HUES48 (cell line): Measurements from ENCODE around the gene RIC8A.

ENCODE experiments used
- H3K27ac ChIP-seq: one replicate; pipeline ENCODE4 v1.7.0; 2013; ENCODE audit warnings: low read depth, low read length, inconsistent platforms
- H3K27me3 ChIP-seq: 2 replicates; pipeline ENCODE4 v1.6.1; 2013; ENCODE audit warnings: mild to moderate bottlenecking, low read length; ENCODE audit not compliant: control insufficient read depth, insufficient read depth
- H3K36me3 ChIP-seq: 2 replicates; pipeline ENCODE4 v1.6.1; 2013; ENCODE audit warnings: low read length; ENCODE audit not compliant: control insufficient read depth, insufficient read depth
- H3K4me1 ChIP-seq: 2 replicates; pipeline ENCODE4 v1.6.1; 2013; ENCODE audit warnings: mild to moderate bottlenecking, low read length; ENCODE audit not compliant: control insufficient read depth, insufficient read depth
- H3K4me3 ChIP-seq: 2 replicates; pipeline ENCODE4 v1.5.1; 2013; ENCODE audit warnings: mild to moderate bottlenecking, low read depth, low read length
- H3K9ac ChIP-seq: 2 replicates; pipeline ENCODE4 v1.6.1; 2013; ENCODE audit warnings: mild to moderate bottlenecking, low read depth, low read length, moderate library complexity
- H3K9me3 ChIP-seq: 2 replicates; pipeline ENCODE4 v1.6.1; 2013; ENCODE audit warnings: low read length; ENCODE audit not compliant: control insufficient read depth, insufficient read depth

Gene RIC8A

GRCh38 chr11:198236-198806, 9.2 kb upstream of the RIC8A start:
- Histone ChIP-seq H3K9me3 (no peaks in the 10 kb centered on the region; the same call in 1 of the 2 replicates), H3K4me1 (no peaks in the 10 kb centered on the region), H3K27me3 (no peaks in the 10 kb centered on the region), H3K36me3 (no peaks in the 10 kb centered on the region), H3K27ac (no peak overlapping the region), H3K9ac (no peak overlapping the region), H3K4me3 (no peak overlapping the region)

GRCh38 chr11:199004-199581, 8.4 kb upstream of the RIC8A start:
- H3K9me3 ChIP-seq, result no peaks in the 10 kb centered on the region; the same call in 1 of the 2 replicates

GRCh38 chr11:199782-200181, 7.7 kb upstream of the RIC8A start:
- Histone ChIP-seq H3K9ac (no peak overlapping the region), H3K36me3 (peaks cover 10% of the 10 kb centered on the region), H3K27ac (no peak overlapping the region), H3K27me3 (no peaks in the 10 kb centered on the region), H3K4me3 (no peak overlapping the region), H3K9me3 (no peaks in the 10 kb centered on the region; the same call in 1 of the 2 replicates), H3K4me1 (no peaks in the 10 kb centered on the region)

More at GRCh38 chr11:199004-199581, 8.4 kb upstream of the RIC8A start:
- H3K4me3 ChIP-seq, result no peak overlapping the region
- no peaks in the 10 kb centered on the region for H3K4me1 ChIP-seq
- H3K36me3 ChIP-seq, result peaks cover 4% of the 10 kb centered on the region
- no peak overlapping the region for H3K9ac ChIP-seq
- no peak overlapping the region for H3K27ac ChIP-seq
- H3K27me3 ChIP-seq, result no peaks in the 10 kb centered on the region

DNA sequence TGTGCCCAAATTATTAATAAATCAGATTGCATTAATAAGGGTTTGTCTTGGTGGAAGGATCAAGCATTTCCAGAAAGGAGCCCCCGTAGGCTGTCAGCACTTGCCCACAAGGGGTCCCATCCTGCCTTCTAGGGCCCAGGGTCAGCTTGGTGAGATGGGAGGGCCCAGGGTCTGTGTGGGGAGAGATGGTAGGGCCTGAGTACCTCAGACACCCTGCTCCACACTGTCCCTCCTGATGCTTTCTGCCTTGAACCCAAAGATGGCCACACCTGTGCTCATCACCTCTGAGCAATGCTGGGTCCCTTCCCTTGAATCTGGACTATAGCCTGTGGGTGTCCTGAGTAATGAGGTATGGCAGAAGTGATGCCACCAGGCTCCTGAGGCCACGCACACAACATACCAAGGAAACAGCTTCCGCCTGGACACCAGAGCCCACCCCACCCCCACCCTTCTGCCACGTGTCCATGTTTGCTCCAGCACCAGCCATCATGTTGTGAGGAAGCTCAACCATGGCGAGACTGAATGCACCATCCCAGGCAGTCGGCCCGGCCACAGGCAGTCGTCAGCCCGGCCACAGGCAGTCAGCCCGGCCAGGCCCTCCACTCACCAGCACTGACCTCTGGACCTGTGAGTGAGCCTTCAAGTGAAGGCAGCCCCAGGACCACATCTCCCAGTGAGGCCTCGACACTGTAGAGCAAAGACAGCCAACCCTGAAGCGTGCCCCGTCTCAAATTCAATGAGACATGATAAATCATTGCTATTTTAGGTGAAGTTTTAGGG, 7.1 kb upstream of the RIC8A start:
- no peaks in the 10 kb centered on the region for H3K27me3 ChIP-seq
- peaks cover 16% of the 10 kb centered on the region for H3K36me3 ChIP-seq
- no peaks in the 10 kb centered on the region for H3K4me1 ChIP-seq
- H3K4me3 ChIP-seq, result no peak overlapping the region
- H3K27ac ChIP-seq, result no peak overlapping the region
- H3K9me3 ChIP-seq, result no peaks in the 10 kb centered on the region; the same call in 1 of the 2 replicates
- no peak overlapping the region for H3K9ac ChIP-seq

DNA sequence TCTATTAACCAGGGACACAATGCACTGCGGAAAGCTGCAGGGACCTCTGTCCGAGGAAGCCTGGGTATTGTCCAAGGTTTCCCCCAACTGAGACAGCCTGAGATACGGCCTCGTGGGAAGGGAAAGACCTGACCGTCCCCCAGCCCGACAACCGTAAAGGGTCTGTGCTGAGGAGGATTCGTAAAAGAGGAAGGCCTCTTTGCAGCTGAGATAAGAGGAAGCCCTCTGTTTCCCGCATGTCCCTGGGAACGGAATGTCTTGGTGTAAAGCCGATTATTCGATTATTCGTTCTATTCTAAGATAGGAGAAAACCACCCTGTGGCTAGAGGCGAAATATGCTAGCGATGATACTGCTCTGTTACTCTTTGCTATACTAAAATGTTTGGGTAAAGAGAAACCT, 5.5 kb upstream of the RIC8A start:
- Histone ChIP-seq H3K9me3 (no peaks in the 10 kb centered on the region; the same call in 1 of the 2 replicates), H3K4me3 (no peak overlapping the region), H3K9ac (no peak overlapping the region), H3K27me3 (no peaks in the 10 kb centered on the region), H3K36me3 (peaks cover 19% of the 10 kb centered on the region), H3K4me1 (peaks cover 7% of the 10 kb centered on the region; the same call in 1 of the 2 replicates), H3K27ac (no peak overlapping the region)

- no peak overlapping the region for H3K9ac ChIP-seq
- H3K36me3 ChIP-seq, result peaks cover 19% of the 10 kb centered on the region
- H3K4me3 ChIP-seq, result no peak overlapping the region
- H3K9me3 ChIP-seq, result no peaks in the 10 kb centered on the region; the same call in 1 of the 2 replicates
- no peaks in the 10 kb centered on the region for H3K27me3 ChIP-seq
- H3K4me1 ChIP-seq, result peaks cover 7% of the 10 kb centered on the region; the same call in 1 of the 2 replicates
- H3K27ac ChIP-seq, result no peak overlapping the region
These were observed 5.0 kb upstream of the RIC8A start for GRCh38 chr11:202490-202889.

DNA sequence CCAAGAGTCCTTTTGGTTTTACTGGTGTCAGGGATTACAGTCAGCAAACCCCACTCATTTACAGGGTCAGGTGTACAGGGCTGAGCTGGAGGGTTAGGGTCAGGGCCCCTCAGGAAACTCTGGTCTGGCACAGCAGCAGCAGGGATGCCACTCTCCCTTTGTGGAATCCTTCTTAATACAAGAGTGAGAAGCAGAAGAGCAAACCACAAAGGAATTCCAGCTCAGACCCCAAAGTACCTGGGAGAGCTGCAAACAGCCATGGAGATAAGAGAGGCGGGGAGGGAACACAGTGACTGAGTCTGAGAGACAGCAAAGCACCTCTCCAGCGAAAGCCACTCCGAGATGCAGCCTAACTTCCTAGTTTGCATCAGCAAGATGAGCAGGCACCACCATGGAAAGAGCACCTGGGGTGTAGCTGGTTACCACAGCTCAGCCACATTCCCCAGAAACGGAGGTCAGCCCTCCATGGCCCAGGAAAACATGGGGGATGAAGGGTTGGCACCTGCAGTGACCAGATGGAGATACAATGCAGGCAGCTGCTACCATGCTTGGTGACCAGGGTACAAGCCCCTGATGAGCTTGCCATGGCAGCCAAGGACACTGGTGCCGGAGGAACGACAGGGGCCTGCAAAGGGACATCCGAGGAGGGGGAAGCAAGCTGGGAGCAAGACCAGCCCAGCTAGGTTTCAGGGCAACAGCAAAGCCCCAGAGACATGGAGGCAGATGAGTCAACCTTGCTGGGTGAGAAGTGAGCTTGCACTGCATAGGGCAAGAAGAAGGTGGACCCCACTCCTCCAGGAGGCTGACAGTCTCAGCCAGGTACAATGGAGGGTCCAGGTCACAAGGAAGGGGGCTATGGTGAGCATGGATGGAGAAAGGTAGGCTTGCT, 4.2 kb upstream of the RIC8A start:
- H3K36me3 ChIP-seq, result peaks cover 19% of the 10 kb centered on the region
- H3K4me1 ChIP-seq, result peaks cover 7% of the 10 kb centered on the region; the same call in 1 of the 2 replicates

DNA sequence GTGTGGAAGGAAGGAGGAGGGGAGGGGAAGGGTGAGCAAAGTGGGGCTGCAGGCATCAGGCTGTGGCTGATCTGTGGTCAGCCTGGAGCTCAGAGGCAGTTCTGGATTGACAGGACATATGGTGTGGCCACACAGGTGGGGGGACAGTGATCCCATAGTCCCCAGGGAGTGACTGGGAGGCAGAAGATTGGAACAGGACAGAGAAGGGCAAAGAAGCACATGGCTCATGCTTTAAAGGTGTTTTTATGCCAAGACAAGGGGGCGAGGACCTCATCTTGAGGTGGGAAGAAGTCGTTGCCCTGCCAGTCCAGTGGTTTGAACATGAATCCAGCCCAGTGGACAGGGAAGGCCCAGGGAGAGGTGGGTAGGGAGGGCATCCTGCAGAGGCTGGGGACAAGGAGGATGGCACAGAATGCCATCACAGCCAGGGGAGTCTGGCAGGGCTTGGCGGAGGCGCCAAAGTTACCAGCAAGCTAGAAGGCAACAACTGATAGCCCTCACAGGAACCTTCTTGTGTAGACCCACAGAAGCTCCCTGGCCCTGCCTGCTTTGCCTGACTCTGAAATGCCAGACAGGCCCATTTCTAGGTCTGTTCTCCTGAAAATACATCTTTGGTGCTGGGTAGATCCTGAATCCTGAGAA, 3.4 kb upstream of the RIC8A start:
- H3K4me3 ChIP-seq, result no peak overlapping the region
- H3K9ac ChIP-seq, result no peak overlapping the region
- no peak overlapping the region for H3K27ac ChIP-seq
- no peaks in the 10 kb centered on the region for H3K9me3 ChIP-seq
- peaks cover 7% of the 10 kb centered on the region; the same call in 1 of the 2 replicates for H3K4me1 ChIP-seq
- no peaks in the 10 kb centered on the region for H3K27me3 ChIP-seq
- peaks cover 19% of the 10 kb centered on the region for H3K36me3 ChIP-seq

More for the DNA sequence above, 4.2 kb upstream of the RIC8A start:
- no peaks in the 10 kb centered on the region for H3K9me3 ChIP-seq
- H3K4me3 ChIP-seq, result no peak overlapping the region
- H3K9ac ChIP-seq, result no peak overlapping the region
- H3K27ac ChIP-seq, result no peak overlapping the region
- H3K27me3 ChIP-seq, result no peaks in the 10 kb centered on the region

GRCh38 chr11:204587-205109, 2.9 kb upstream of the RIC8A start:
- no peak overlapping the region for H3K27ac ChIP-seq
- peaks cover 21% of the 10 kb centered on the region for H3K36me3 ChIP-seq
- H3K9me3 ChIP-seq, result no peaks in the 10 kb centered on the region
- no peaks in the 10 kb centered on the region for H3K27me3 ChIP-seq
- peaks cover 7% of the 10 kb centered on the region; the same call in 1 of the 2 replicates for H3K4me1 ChIP-seq
- H3K4me3 ChIP-seq, result no peak overlapping the region
- no peak overlapping the region for H3K9ac ChIP-seq
